Right atrium auricular region (tissue), 2 donors: ENCODE data around the gene NPHP4. TPM values are rescaled to one million over a fixed set of nuclear protein-coding genes. Genes with fewer than 3 reads are reported as not detected.

Experiments
- DNase-seq: peaks from one replicate; pipeline ENCODE4 v3.0.0-alpha.2; 2019; ENCODE audit warnings: low spot score
- H3K27ac ChIP-seq, 2 donors: fragments of 200-600 bp; sonication (generic); 1 replicate in 1 of 2; 2 replicates in 1 of 2; pipeline ENCODE4 v1.5.1; 2016 to 2019
- H3K27me3 ChIP-seq, 2 donors: fragments of 200-600 bp; sonication (generic); one replicate each; pipeline versions ENCODE4 v1.5.1 to v1.6.0; 2017 to 2019
- H3K36me3 ChIP-seq: fragments of 200-600 bp; sonication (generic); one replicate; pipeline ENCODE4 v1.5.1; 2016
- H3K4me1 ChIP-seq, 2 donors: fragments of 200-600 bp; sonication (generic); one replicate each; pipeline versions ENCODE4 v1.5.1 to v1.6.0; 2017 to 2019
- H3K4me3 ChIP-seq, 2 donors: fragments of 200-600 bp; sonication (generic); 1 replicate in 1 of 2; 2 replicates in 1 of 2; pipeline ENCODE4 v1.5.1; 2017 to 2019; ENCODE audit warnings: mild to moderate bottlenecking in 1 of 2, moderate library complexity in 1 of 2
- H3K9me3 ChIP-seq, 2 donors: fragments of 200-600 bp; sonication (generic); one replicate each; pipeline ENCODE4 v1.5.1; 2019
- CTCF ChIP-seq, 2 donors: fragments of 200-600 bp; sonication (generic); IDR thresholded peaks; one replicate each; pipeline ENCODE4 v1.5.1; 2019; ENCODE audit warnings: antibody characterized with exemption in 2 of 2
- total RNA-seq, 2 donors: library from RNA; depleted of rRNA; stranded (reverse); fragments of >200 nt; gene quantifications; one replicate each; pipeline ENCODE4 v1.1.0, GENCODE V29; 2016

The NPHP4 gene
- total RNA-seq, 2 donors from 2014 or later, result 3.0 to 4.3 TPM

GRCh38 chr1:5888606-5889211, 103.5 kb downstream of the NPHP4 start:
- peak in 1 of 2 donors; percentile 13 for TF ChIP-seq CTCF (IDR thresholded peaks at IDR 0.05)
- Histone ChIP-seq H3K9me3 (no peaks in the 10 kb centered on the region), H3K4me1 (peaks cover 0 to 3% of the 10 kb centered on the region in 2 donors), H3K27me3 (no peaks in the 10 kb centered on the region), H3K27ac (no peak overlapping the region), H3K36me3 (no peaks in the 10 kb centered on the region), H3K4me3 (no peak overlapping the region)
- no peak for DNase-seq

- no peaks in the 10 kb centered on the region for H3K36me3 ChIP-seq
- H3K27me3 ChIP-seq, result no peaks in the 10 kb centered on the region
- H3K9me3 ChIP-seq, result no peaks in the 10 kb centered on the region
- no peak for TF ChIP-seq CTCF (IDR thresholded peaks at IDR 0.05)
- no peak overlapping the region for H3K4me3 ChIP-seq
- no peak for DNase-seq
- H3K27ac ChIP-seq, result no peak overlapping the region
- H3K4me1 ChIP-seq, result peaks cover 0 to 9% of the 10 kb centered on the region in 2 donors
These were observed 104.3 kb downstream of the NPHP4 start for GRCh38 chr1:5887971-5888361.

GRCh38 chr1:5887349-5887970, 104.8 kb downstream of the NPHP4 start:
- no peak for DNase-seq
- Histone ChIP-seq H3K36me3 (no peaks in the 10 kb centered on the region), H3K27ac (no peak overlapping the region), H3K27me3 (no peaks in the 10 kb centered on the region), H3K4me3 (no peak overlapping the region), H3K9me3 (no peaks in the 10 kb centered on the region), H3K4me1 (peaks cover 0 to 9% of the 10 kb centered on the region in 2 donors)
- TF ChIP-seq CTCF (IDR thresholded peaks at IDR 0.05), result no peak

- Histone ChIP-seq H3K9me3 (no peaks in the 10 kb centered on the region), H3K36me3 (no peaks in the 10 kb centered on the region), H3K27me3 (no peaks in the 10 kb centered on the region), H3K27ac (no peak overlapping the region), H3K4me3 (no peak overlapping the region), H3K4me1 (peaks cover 0 to 9% of the 10 kb centered on the region in 2 donors)
- no peak for DNase-seq
- TF ChIP-seq CTCF (IDR thresholded peaks at IDR 0.05), result no peak
These were observed 105.5 kb downstream of the NPHP4 start for GRCh38 chr1:5886541-5887348.

- Histone ChIP-seq H3K27ac (no peak overlapping the region), H3K27me3 (no peaks in the 10 kb centered on the region), H3K9me3 (no peaks in the 10 kb centered on the region), H3K4me3 (no peak overlapping the region), H3K4me1 (peaks cover 0 to 9% of the 10 kb centered on the region in 2 donors), H3K36me3 (no peaks in the 10 kb centered on the region)
- no peak for DNase-seq
- TF ChIP-seq CTCF (IDR thresholded peaks at IDR 0.05), result no peak
These were observed 106.1 kb downstream of the NPHP4 start for GRCh38 chr1:5886140-5886483.
